Neural progenitor cell (in vitro differentiated cells): ENCODE measurements around the gene NCAN.

Experiments
- CTCF ChIP-seq: fragments of 200-600 bp; sonication (generic); IDR thresholded peaks from 2 replicates; pipeline ENCODE4 v1.5.1; 2017; ENCODE audit warnings: antibody characterized with exemption, mild to moderate bottlenecking
- EZH2 ChIP-seq: fragments of 200-600 bp; sonication (generic); IDR thresholded peaks from 2 replicates; pipeline ENCODE4 v1.6.1; 2017; ENCODE audit warnings: antibody characterized with exemption, mild to moderate bottlenecking, moderate library complexity
- EZH2phosphoT487 ChIP-seq: fragments of 200-600 bp; sonication (generic); IDR thresholded peaks from 2 replicates; pipeline ENCODE4 v1.6.1; 2017; ENCODE audit warnings: antibody characterized with exemption

DNA sequence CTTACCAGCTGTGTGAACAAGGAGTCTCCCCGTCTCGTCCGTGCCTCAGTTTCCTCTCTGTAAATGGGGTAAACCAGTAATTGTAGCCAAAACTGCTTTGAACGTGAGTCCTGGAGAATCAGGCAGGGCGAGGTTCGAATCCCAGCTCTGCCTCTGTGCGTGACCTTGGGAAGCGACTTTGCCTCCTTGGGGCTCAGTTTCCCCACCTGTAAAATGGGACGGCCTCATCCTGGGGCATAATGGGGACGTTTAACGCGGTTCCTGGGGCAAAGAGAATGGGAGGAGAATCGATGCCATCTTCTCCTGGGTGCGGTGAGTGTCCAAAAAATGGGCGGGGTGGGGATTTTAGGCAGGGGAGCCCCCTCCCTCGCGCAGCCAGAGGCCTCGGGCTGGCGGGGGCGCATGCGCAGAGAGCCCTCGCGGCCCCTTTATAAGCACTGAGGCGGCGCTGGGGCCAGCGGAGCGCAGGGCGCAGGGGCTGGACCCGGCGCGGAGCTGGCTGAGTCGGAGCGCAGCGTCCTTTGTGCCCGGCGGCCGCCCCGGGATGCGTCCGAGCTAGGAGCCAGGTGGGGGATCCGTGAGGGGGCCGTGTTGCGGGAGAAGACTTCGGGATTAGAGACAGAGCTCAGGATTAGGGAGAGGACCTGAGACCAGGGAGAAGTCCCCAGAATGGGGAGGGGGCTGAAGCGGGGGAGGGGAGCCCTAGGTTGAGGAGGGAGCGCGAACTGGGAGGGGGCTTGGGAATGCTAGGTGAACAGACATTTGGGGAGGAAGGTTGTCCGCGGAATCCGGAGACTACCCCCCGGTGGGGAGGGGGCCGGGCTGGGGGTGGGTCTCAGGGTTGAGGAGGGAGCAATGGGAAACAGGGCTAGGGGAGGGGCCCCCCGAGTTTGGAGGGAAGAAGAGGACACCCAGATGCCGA lies at the start of gene NCAN:
- TF ChIP-seq CTCF = no peak
- TF ChIP-seq EZH2 = no peak
- no peak for TF ChIP-seq EZH2phosphoT487
